ENCODE measurements around the gene EFEMP2.

- TF ChIP-seq CTCF (optimal IDR thresholded peaks at IDR 0.05 in 1 of 3, IDR thresholded peaks at IDR 0.05 in 1 of 3, conservative IDR thresholded peaks at IDR 0.05 in 1 of 3; ENCODE audit: extremely low read depth in 1 of 3, insufficient read depth in 2 of 3, low read length in 3 of 3), result no peak
- no peak for TF ChIP-seq EZH2 (IDR thresholded peaks at IDR 0.05; ENCODE audit: low read length)
Observed at GRCh38 chr11:65868076-65868667, 4.4 kb downstream of the EFEMP2 start.

Data from keratinocyte (primary cell).